Activated CD8-positive, alpha-beta memory T cell treated with anti-CD3 and anti-CD28 coated beads for 1 hour (primary cell): ENCODE data around the gene C20orf96.

ENCODE experiments used
- DNase-seq, 2 donors: peaks; one replicate each; pipeline ENCODE4 v3.0.0-alpha.2; 2020; ENCODE audit warnings: low read depth in 1 of 2; ENCODE audit errors: extremely low read depth in 1 of 2

C20orf96 gene

DNA sequence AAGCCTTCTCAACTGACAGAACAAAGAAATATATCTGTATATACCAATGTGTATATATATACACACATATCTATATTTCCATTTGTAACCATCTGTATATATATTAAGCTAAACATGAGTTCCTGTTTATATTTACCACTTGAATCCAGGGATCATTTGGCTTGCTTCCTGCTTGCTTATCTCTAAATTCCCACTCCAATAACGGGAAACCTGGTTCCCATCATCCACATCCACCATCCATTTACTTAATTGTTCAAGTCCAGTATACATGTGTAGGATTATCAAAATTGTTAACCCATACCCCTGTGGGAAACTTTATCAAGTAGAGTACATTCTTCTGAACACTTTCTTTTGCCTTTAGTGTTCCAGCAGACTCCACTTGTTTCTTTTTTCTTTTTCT lies 22.3 kb upstream of the C20orf96 start:
- DNase-seq = no peak

DNA sequence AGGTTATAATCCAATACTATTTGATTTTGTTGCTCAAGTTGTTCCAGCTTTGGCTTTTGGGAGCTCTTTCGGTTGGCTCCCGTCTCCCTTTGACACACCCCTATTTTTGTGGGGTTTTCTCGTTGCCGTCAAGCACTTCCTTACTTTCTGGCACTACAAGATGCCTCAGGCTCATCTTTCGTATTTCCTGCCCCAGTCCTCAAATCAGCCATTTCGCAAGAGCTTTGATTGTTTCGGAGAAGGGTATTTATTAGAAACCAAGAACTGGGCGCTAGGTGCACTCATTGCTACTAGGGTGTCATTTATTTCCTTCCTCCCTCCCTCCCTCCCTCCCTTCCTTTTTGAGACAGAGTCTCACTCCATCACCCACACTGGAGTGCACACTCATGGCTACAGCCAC lies 21.5 kb upstream of the C20orf96 start:
- DNase-seq = no peak

DNA sequence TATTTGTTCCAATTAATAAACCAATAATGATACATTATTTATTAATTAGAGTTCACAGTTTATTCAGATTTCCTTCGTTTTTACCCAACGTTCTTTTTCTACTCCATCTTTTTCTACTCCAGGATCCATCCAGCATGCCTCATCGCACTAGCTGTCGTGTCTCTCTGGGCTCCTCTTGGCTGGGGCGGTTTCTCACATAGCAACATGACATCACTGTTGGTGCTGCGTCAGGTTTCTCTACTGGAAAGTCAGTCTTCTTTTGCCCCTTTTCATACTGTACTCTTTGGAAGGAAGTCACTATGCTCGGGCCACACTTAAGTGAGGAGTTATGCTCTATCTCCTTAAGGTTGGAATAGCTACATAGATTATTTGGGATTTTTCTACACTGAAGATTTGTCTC lies 21.1 kb upstream of the C20orf96 start:
- no peak for DNase-seq

DNA sequence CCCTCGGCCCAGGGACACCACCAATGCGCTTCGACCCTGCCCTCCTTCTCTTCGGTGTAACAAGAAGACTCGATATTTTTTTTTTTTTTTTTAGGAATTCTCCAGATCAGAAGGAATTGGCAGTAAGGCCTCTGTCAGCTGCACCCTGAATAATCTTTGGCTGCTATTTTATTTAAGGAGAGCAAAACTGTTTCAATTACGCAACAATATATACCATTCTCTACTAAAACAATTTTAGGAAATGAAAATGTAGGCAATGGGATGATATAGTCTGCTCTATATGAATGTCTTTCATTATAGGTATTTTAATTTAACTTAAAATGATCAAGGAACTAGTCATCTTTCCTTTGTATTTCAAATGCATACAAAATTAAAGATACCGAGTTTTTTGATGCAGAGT lies 20.1 kb upstream of the C20orf96 start:
- DNase-seq = no peak

DNA sequence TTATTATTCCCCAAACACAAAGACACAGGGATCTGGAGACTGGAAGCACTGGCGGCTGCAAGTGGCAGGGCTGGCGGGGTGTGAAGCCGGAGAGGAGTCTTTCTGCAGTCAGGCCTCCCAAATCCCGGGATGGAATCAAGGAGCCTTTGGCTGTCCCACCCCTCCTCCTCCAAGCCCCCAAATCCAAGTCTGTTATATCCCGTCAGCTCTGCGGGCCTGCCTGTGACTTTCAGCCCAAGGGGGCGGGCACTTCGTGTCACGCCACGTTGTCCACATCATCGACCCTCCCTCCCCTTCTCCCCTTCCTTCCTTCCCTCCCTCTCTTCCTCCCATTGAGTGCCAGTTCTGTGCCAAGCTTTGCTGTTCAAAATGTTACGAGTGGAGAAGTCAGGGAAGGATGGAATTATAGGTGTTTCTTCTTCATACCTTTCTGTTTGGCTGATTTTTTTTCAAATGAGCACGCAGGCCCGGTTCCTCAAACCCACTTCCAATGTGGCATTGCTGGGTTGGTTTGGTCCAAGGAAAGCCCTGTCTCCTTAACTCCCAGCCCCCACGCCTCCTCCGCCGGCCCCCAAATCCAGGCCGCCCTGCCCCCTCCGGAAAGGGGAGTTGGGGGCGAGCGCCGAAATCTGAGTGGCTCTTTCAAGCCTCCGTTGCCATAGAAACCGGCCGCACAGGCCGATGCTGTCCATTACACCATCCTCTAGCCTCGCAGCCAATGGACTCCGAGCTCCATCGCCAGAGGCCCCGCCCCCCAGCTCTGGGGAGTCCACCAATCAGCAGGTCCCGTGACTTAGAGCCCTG lies 19.5 kb upstream of the C20orf96 start:
- peak in 1 of 2 donors; percentile 59 for DNase-seq

DNA sequence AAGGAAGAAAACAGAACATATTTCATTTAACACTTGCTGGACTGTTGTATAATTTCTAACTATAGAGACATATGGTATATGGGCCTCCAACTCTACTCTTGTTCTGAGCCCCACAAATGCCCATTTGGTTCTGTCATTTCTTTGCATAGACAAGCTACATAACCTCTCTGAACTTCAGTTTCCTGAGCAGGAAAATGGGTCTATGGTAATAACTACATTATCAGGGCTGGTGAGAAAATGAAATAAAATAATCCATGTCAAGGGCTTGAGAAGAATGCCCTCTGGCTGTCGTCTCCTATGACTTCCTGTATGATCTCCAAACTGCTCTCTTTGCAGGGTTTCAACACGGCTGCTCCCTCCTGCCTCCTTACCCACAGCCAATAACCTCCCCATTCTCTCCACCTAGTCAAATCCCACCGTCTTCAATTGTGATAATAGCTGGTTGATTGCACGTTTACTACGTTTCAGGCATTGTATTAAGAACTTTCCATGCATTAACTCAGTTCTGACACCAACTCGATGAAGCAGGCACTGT lies 18.8 kb upstream of the C20orf96 start:
- DNase-seq = no peak

DNA sequence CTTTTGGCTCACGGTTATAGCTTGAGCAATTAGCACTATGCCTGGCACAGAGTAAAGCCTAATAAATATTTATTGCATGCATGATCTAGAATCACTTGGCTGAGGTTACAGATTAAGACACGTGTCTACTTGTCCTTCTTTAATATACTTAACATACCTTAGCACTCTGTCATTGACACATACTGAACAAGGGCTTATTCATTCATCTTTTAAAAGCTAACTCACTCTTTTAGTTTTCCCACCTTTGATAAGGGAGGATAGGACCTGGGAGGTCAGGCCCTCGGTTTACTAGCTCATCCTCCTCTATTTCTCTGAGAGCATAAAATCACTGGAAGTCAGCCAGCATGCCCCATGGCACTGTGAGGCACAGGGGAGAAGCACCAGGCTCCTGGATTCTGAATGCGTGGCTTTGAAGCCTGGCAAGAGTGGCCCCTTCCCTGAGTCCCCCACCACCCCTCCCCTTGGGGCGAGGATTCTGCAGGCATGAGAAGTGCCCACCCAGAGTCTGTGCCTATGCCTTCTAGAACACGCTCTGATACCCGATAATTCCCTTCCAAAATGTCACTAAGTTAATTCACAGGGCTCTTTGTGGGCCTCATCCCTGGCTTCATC lies 18.0 kb upstream of the C20orf96 start:
- no peak for DNase-seq

DNA sequence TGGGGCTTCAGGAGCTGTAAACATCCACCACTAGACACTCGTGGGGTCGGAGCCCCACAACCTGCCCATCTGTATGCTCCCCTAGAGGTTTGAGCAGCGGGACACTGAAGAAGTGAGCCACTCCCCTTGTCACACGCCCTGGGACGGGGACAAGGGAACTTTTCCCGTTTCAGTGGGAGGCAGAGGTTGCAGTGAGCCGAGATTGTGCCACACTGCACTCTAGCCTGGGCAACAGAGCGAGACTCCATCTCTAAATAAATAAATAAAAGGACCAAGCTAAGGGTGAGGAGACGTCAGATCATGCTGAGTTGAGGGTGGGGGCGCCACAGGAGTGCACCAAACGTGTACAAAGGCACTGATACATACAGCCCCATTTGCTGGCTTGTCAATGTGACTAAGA lies 15.2 kb upstream of the C20orf96 start:
- DNase-seq = no peak

DNA sequence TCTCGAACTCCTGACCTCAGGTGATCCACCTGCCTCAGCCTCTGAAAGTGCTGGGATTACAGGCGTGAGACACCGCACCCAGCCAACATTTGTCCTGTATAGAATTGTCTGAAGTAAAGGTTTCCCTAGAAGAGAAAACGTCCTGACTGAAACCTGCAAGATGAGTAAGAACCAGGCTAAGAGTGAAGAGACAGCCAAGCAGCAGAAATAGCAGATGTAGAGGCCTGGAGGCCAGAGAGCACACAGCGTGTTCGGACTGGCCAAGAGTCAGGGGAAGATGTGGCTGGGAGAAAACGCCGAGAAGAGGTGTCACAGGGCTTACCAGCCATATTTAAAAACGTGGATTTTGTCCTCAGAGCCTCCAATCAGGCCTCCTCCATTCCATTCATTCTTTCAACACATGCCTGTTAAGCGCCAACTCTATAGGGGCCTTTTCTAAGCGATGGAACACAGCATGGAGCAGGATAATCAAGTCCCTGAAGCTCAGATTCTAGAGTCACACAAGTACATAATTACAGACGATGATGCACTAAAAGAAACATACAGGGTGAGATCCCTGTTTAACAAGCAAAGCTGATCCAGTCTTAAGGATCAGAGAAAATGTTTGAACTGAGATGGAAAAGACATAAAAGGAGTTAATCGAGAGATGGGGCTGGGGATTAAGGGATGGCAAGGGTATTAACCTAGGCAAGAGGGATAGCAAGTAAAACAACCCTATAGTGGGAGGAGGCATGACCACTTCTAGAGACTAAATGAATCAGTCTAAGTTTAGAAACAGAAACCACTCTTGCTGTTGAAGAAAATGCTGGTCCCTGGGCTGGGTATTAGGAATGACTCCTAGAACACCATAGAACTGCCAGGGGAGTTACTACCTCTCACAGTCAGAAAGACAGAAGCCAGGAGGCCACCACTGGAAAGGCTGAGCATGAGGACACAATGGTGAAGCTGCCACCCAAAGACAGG lies 11.6 kb upstream of the C20orf96 start:
- no peak for DNase-seq

DNA sequence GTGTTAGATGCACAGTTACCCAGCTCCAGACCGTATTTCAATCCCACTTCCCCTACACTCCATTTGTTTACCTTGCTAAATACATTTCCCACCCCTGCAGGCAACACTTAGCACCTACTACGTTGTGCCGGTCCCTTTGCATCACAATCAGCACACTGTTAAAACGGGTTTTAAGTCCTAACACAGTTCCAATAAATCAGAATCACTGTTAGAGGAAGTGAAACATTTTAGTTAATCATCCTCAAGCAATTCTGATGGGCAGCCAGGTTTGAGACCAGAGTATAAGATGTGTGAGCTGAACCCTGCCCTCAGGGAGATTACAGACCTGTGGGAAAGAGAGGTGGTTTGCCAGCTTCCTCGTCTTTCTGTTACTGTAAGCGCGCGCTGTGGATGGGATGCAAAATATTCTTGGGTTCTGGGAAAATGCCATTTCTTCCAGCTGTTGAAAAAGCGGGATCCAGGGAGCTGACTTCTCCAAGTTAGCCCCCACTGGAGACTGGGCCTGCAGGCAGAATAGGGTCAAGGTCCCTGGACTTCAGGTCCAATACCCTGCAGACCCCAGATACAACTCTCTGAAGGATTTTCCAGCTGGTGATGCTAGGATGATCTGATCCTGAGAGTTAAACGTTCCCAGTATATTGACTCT lies 9.9 kb upstream of the C20orf96 start:
- no peak for DNase-seq

DNA sequence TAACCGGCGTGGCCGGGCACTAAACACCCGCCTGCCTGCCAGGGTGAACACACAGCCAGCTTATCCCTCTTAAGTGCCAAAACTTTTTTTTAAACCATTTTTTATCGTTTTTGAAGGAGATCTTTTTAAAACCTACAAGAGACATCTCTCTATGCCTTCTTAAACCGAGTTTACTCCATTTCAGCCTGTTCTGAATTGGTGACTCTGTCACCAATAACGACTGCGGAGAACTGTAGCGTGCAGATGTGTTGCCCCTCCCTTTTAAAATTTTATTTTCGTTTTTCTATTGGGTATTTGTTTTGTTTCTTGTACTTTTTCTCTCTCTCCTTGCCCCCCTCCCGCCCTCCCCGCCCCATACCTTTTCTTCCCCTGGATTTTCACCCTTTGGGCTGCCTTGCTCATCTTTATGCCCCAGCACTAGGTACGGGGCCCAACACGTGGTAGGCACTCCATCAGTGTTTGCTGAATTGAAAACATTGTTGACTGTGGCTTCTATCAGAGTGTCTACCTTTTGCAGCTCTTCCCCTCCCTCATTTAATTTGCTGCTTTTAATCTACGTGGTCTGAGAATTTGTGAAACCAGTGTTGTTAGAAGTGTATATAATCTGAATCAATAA lies 8.3 kb upstream of the C20orf96 start:
- no peak for DNase-seq

DNA sequence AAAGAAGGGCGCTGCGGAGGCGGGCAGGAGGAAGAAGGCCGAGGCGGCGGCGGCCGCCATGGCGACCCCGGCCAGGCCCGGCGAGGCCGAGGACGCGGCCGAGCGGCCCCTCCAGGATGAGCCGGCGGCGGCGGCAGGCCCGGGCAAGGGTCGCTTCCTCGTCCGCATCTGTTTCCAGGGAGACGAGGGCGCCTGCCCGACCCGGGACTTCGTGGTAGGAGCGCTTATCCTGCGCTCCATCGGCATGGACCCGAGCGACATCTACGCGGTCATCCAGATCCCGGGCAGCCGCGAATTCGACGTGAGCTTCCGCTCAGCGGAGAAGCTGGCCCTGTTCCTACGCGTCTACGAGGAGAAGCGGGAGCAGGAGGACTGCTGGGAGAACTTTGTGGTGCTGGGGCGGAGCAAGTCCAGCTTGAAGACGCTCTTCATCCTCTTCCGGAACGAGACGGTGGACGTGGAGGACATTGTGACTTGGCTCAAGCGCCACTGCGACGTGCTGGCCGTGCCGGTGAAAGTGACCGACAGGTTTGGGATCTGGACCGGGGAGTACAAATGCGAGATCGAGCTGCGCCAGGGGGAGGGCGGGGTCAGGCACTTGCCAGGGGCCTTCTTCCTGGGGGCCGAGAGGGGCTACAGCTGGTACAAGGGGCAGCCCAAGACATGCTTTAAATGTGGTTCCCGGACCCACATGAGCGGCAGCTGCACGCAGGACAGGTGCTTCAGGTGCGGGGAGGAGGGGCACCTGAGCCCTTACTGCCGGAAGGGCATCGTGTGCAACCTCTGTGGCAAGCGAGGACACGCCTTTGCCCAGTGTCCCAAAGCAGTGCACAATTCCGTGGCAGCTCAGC lies 7.6 kb upstream of the C20orf96 start:
- peak in 1 of 2 donors; percentile 22 for DNase-seq

DNA sequence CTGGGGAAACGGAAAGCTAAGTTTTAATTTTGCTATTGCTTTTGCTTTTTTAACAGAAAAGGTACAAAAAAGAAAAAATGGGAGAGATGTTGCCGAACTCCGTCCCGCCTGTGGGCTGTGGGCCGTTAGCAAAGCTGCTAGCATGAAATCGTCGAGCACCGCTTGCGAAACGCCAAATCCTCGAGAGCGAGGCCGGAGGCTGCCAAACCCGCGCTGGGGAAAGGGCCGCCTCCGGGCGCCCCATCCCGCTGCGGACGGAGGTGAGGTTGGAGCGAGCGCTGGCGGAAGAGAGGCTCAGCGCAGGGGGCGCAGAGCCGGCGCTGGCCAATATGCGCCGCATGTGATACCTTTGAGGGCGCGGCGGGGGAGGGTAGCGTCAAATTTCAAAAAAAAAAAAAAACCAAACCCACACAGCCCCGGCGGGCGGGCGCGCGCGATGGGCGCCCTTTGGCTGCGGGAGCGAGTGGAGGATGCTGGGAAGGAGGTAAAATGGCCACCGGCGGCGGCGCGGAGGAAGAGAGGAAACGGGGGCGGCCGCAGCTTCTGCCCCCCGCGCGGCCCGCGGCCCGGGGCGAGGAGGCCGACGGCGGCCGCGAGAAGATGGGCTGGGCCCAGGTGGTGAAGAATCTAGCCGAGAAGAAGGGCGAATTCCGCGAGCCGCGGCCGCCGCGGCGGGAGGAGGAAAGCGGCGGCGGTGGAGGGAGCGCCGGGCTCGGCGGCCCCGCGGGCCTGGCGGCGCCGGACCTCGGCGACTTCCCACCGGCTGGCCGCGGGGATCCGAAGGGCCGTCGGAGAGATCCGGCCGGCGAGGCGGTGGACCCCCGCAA lies 6.8 kb upstream of the C20orf96 start, which contains the start of gene ZCCHC3:
ZCCHC3 (plus strand) TSS at position 473 of the 827 bp plus-strand sequence; CDS start at position 490, 17 bp downstream.
- peak; percentile 53 to 71 for DNase-seq

DNA sequence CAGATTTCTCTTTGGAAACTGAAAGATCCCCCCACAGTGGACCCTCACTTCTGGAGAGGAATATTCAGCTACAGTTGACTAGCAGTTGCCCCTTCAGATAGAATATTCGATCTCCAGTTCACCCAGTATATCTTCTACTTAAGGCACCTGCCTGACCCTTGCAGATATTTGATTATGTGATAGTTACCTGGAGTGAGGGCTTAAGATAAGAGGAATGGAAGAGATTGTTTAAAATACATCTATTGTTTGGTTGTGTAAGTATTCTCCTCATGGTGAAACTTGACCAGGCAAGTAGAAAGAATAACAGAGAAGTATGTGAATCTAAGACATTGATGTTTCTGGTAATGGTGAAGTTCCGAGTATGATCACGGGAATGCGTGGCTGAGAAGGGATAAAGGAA lies 5.3 kb upstream of the C20orf96 start:
- no peak for DNase-seq

DNA sequence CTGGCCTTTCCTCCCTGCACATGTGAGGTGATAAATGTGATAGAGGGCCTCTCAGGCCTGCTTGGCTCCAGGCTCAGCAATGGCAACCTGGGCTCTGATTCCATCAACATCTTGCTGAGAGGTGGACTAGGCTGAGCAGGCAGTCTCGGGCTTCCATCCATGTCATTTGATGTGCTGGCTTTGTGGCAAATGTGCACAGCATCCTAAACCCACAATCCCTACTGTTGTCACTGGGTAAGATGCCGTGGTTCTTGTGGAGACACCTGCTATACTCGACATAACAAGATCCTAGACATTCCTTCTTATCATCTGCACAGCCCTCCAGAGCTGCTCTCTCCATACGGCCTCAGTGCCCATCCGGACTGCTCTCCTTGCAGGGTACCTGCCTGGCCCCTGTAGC lies 4.1 kb upstream of the C20orf96 start:
- no peak for DNase-seq

DNA sequence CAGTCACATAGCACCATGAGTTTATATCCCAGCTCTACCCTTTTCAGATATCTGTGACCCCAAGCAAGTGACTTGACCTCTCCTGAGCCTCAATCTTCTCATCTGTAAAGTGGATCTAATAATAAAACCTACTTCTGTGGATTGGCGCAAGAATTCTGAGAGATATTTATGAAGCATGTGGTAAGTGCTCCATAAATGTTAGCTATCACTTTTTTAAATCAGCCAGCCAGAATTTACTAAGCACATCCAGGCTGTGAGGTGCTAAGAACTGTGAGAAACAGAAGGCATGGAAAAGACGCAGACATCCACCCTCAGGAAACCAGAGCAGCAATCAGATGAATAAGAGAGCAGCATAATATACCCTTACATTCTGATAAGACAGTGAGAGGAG lies 862 bp downstream of the C20orf96 start:
- DNase-seq = no peak

DNA sequence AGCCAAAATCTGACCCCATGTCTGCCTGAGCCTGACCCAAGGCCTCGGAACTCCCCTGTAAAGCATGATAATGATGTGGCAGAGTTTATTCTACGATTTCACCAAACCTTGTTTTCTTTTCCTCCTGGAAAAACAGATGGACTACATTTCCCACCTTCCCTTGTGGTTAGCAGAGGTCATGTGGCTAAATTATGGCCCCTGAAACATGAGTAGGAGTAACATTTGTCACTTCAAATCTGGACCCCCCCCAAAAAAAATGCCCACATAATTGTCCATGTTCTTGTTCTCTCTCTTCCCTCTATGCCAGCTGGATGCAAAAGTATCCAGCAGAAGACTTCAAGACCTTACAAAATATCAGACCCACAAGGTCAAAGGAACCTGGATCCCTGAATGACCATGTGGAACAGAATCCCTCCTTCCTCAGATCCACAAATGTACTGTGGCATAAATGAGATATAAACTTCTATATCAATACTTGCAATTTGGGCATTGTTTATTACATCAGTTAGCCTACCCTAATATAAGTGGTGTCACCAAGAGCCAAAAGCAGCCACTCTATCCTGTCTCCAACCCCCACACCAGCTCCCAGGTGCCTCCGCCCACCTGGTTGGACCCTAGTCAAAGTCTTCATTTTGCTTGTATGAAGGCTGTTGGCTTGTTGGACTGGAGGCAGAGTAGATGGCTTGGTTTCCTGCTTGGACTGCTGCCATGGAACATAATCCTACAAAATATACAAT lies 1.4 kb downstream of the C20orf96 start:
- no peak for DNase-seq

DNA sequence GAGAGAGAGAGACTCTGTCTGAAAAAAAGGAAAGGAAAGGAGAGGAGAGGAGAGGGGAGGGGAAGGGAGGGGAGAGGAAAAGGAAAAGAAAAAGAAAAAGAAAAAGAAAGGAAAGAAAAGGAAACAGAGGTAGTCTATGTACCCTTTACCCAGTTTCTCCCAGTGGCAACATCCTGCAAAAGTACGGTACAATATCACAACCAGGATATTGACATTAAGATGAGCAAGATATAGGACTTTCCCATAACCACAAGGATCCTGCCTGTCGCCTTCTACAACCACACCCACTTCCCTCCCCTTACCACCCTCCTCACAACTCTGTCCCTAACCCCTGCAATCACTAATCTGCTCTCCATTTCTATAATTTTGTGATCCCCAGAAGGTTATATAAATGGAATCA lies 4.0 kb downstream of the C20orf96 start:
- no peak for DNase-seq
